Measurements from ENCODE around the gene ANO6.

DNA sequence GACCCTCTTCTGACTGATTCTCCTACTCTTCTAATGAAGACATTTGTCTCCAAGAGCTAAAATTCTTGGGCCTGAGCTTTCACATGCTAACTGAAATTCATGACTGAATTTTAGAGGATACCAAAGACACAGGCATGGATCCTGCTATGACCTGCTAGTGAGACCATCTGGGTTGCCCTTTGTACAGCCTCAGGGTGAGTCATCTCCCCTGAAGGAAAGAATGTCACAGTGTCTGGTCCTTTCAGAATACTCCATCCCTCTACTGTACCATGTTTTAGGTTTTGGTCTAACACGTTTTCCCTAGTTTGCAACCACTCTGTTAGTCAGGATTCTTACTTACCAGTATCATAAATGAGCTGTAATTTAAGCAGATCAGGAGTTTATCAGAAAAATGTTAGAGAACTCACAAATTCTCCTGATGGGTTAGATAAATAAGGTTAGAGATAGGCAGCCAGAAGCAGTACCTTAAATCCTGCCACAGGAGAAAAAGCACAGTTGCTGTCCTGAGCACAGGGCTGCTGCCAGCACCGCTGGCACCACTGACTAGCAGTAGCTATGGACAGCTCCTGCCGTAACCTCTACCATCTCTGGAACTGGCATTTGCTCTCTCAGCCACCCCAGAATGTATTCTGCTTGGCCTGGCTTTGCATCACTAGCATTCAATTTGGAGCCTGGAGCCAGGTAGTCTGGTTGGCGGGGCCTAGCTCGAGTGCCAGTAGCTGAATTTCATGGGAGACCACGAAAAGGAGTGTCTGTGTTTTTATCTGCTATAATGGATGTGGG is 127.6 kb downstream of the ANO6 start:
- TF ChIP-seq, protein P1, sequence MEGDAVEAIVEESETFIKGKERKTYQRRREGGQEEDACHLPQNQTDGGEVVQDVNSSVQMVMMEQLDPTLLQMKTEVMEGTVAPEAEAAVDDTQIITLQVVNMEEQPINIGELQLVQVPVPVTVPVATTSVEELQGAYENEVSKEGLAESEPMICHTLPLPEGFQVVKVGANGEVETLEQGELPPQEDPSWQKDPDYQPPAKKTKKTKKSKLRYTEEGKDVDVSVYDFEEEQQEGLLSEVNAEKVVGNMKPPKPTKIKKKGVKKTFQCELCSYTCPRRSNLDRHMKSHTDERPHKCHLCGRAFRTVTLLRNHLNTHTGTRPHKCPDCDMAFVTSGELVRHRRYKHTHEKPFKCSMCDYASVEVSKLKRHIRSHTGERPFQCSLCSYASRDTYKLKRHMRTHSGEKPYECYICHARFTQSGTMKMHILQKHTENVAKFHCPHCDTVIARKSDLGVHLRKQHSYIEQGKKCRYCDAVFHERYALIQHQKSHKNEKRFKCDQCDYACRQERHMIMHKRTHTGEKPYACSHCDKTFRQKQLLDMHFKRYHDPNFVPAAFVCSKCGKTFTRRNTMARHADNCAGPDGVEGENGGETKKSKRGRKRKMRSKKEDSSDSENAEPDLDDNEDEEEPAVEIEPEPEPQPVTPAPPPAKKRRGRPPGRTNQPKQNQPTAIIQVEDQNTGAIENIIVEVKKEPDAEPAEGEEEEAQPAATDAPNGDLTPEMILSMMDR (IDR thresholded peaks at IDR 0.05), result no peak
- TF ChIP-seq EZH2 (IDR thresholded peaks at IDR 0.05; ENCODE audit: borderline replicate concordance, insufficient read depth, low read depth, low read length, poor library complexity, severe bottlenecking), result no peak

Measured in B cell (primary cell).